Measurements from ENCODE around the gene PSMG1. TPM values are rescaled to one million over a fixed set of nuclear protein-coding genes. Genes with fewer than 3 reads are reported as not detected.
"Not testable (repeated sequence)": the region's sequence is repeated elsewhere in the genome, so short reads cannot be mapped to it uniquely, and the experiment has no call there.

The PSMG1 gene
- polyA plus RNA-seq, 3 donors: 41.3 to 46.8 (median 43.1) TPM

DNA sequence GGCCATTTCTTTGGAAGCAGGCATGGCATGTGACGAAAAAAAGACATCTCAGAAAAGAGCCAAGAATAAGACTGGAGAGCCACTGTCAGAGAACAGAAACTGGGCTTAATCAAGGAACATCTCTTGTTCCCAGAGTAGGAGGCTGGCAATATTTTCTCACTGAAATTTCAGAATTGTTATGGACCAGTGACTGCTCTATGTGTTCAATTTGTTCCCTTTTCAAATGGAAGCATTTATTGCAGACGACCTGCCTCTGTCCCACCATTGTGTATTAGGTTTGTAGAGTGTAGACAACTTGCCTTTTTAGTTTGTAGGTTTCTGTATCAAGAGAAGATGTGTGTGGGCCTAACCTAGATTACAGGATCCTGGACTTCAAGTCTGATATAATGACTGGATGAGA is 18.7 kb downstream of the PSMG1 start:
- no peak for DNase-seq

- no peak for DNase-seq
Observed at GRCh38 chr21:39161064-39161463, 22.2 kb downstream of the PSMG1 start.

- no peak for DNase-seq
Observed at GRCh38 chr21:39159342-39160063, 23.7 kb downstream of the PSMG1 start.

- not testable (repeated sequence) for DNase-seq
Observed at GRCh38 chr21:39157241-39157640, 26.0 kb downstream of the PSMG1 start.

DNA sequence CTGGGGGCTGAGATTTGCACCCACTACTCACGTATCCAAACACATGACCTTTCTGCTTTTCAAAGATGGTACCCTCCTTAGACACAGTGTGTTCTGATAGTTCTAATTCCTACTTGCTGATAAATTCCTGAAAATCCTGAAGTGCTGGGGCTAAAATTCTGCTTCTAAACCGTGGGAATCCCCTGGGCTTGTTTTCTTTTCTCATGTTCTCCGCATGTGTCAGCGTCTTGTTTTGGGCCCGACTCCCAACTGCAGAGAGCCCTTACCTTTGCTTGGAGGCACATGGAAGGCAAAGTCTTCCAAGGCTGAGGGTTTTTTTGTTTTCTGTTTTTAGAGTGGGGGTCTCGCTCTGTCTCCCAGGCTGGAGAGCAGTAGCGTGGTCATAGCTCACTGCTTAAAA is 27.2 kb downstream of the PSMG1 start:
- no peak for DNase-seq

- DNase-seq: no peak
Observed at GRCh38 chr21:39155578-39155977, 27.7 kb downstream of the PSMG1 start.

GRCh38 chr21:39153842-39154241 is 29.4 kb downstream of the PSMG1 start:
- no peak for DNase-seq

GRCh38 chr21:39153373-39153772 is 29.9 kb downstream of the PSMG1 start:
- DNase-seq: no peak

GRCh38 chr21:39152271-39152670 is 31.0 kb downstream of the PSMG1 start:
- no peak for DNase-seq

DNA sequence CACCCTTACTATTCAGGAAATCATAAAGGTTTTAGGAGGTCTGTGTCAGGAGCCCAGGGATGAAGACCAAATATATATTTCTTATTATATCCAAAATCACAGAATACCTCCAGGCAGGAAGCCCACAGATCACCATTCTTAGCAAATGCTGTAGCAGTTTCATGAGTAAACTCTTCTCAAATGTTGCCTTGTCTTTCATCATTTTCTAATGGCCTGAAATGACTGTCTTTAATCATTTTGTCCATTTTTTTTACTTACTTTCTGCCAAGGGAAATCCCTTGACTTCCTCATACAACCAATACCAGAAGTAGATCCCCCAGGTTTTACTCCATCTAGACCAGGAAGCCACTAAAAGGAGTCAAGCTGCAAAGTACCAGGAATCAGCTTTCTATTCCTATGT is 32.4 kb downstream of the PSMG1 start:
- DNase-seq: no peak

- DNase-seq: no peak
Observed at GRCh38 chr21:39150316-39150715, 32.9 kb downstream of the PSMG1 start.

DNA sequence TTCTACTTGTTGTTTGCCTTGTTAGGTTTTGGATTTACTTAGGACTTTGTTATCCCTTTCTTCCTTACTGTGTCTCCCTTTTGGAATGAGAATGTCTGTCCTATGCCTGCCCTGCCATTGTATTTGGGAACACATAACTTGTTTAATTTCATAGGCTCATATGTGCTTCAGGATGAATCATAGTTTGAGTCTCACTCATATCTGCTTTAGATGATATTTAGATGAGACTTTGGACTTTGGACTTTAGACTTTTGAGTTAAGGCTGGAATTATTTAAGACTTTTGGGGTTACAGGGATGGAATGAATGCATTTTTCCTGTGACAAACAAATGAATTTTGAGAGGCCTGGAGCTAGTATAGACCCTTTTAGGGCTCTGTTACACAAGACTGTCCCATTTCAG is 33.4 kb downstream of the PSMG1 start:
- DNase-seq: no peak

GRCh38 chr21:39148975-39149374 is 34.3 kb downstream of the PSMG1 start:
- no peak for DNase-seq

DNA sequence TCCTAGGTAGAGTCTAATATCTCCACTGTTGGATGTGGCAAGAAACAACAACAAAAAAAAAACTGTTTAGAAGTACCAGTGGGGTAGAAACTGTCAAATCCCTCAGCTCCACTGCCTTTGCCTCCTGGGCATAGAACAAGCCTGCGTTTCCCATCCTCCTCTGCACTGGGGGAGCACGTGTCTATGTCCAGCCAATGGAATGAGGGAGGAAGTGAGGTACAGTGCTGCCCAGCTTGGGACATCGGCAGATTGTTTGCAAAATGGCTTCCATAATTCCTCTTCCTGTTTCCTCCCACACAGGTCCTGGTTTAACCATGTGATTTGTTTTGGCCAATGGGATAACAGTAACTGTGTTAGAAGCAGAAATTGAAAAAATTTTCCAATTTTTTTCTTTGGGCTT is 39.1 kb downstream of the PSMG1 start:
- DNase-seq: no peak

DNA sequence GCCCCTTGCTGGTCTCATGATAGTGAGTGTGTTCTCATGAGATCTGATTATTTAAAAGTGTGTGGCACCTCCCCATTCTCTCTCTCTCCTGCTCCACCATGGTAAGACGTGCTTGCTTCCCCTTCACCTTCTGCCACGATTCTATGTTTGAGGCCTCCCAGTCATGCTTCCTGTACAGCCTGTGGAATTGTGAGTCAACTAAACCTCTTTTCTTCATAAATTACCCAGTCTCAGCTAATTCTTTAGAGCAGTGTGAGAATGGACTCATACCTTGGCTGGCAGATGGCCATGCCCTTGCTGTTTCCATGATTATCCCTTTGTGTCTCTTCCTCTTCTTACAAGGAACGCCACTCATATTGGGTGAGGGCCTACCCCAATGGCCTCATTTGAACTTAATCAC is 40.3 kb downstream of the PSMG1 start:
- DNase-seq: no peak

GRCh38 chr21:39141502-39141901 is 41.7 kb downstream of the PSMG1 start:
- no peak for DNase-seq

GRCh38 chr21:39137248-39138178 is 45.7 kb downstream of the PSMG1 start:
- DNase-seq: peak; percentile 4

- no peak for DNase-seq
Observed at GRCh38 chr21:39136711-39137110, 46.5 kb downstream of the PSMG1 start.

- DNase-seq: not testable (repeated sequence)
Observed at GRCh38 chr21:39136138-39136537, 47.1 kb downstream of the PSMG1 start.

GRCh38 chr21:39134288-39134810 is 48.9 kb downstream of the PSMG1 start:
- DNase-seq: no peak

- no peak for DNase-seq
Observed at GRCh38 chr21:39132248-39132647, 51.0 kb downstream of the PSMG1 start.

- no peak for DNase-seq
Observed at GRCh38 chr21:39131791-39132190, 51.5 kb downstream of the PSMG1 start.

GRCh38 chr21:39127506-39127905 is 55.7 kb downstream of the PSMG1 start:
- DNase-seq: no peak
